ENCODE results near the gene C22orf39. TPM values are rescaled to one million over a fixed set of nuclear protein-coding genes. Genes with fewer than 3 reads are reported as not detected.

The C22orf39 gene
- total and polyA plus RNA-seq, 5 donors from 2014 or later: 37.2 to 73.0 (median 58.6) TPM

- Mint-ChIP-seq H3K36me3 (peaks cover 46% of the 10 kb centered on the region), H3K4me1 (peaks cover 5 to 28% (median 16%) of the 10 kb centered on the region in 4 donors), H3K27ac (no peak overlapping the region), H3K4me3 (peak overlapping the region in 1 of 4 donors; percentile 35), H3K27me3 (peaks cover 4% of the 10 kb centered on the region), H3K9me3 (no peaks in the 10 kb centered on the region)
- DNase-seq (no peak), ATAC-seq (ENCODE audit: low read depth in 2 of 2) (no peak)
- Histone ChIP-seq H3K4me1 (ENCODE audit: control insufficient read depth, insufficient read depth, low read length, poor library complexity, severe bottlenecking) (peaks cover 13% of the 10 kb centered on the region), H3K36me3 (ENCODE audit: control insufficient read depth, insufficient read depth, low read length) (peaks cover 88% of the 10 kb centered on the region), H3K9me3 (ENCODE audit: control insufficient read depth in 2 of 2, low read length in 2 of 2) (no peaks in the 10 kb centered on the region), H3K4me3 (ENCODE audit: low read depth, low read length) (no peak overlapping the region), H3K27ac (ENCODE audit: insufficient read depth, low read length, poor library complexity, severe bottlenecking) (no peak overlapping the region), H3K27me3 (ENCODE audit: control insufficient read depth, insufficient read depth, low read length) (no peaks in the 10 kb centered on the region)
These were observed 24.1 kb upstream of the C22orf39 start for GRCh38 chr22:19471572-19471971.

DNA sequence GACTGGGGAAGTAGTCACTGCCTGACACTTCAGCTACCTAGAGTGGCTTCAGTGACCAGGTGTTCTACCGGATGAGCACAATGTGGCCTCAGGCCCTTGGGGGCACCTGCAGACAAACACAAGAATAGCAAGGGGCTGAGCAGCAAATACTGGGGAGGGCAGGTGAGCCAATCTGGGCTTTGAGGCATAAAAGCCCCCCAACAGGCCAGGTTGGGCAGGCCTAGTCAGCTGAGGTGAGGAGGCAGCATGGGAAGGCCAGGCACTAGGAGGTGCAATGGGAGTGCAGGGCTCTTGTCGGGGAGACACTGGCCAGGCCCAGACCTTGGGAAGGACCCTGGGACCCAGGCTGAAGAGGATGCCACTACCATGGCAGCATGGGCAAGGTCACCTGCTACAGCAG, 22.5 kb upstream of the C22orf39 start:
- Mint-ChIP-seq H3K27ac (peak overlapping the region in 1 of 3 donors; percentile 73), H3K4me3 (no peak overlapping the region), H3K36me3 (peaks cover 48% of the 10 kb centered on the region), H3K27me3 (peaks cover 4% of the 10 kb centered on the region), H3K4me1 (peaks cover 0 to 13% (median 10%) of the 10 kb centered on the region in 4 donors), H3K9me3 (no peaks in the 10 kb centered on the region)
- Histone ChIP-seq H3K27ac (ENCODE audit: insufficient read depth, low read length, poor library complexity, severe bottlenecking) (no peak overlapping the region), H3K27me3 (ENCODE audit: control insufficient read depth, insufficient read depth, low read length) (no peaks in the 10 kb centered on the region), H3K4me3 (ENCODE audit: low read depth, low read length) (no peak overlapping the region), H3K4me1 (ENCODE audit: control insufficient read depth, insufficient read depth, low read length, poor library complexity, severe bottlenecking) (no peaks in the 10 kb centered on the region), H3K36me3 (ENCODE audit: control insufficient read depth, insufficient read depth, low read length) (peaks cover 96% of the 10 kb centered on the region), H3K9me3 (ENCODE audit: control insufficient read depth in 2 of 2, low read length in 2 of 2) (no peaks in the 10 kb centered on the region)
- DNase-seq (no peak), ATAC-seq (ENCODE audit: low read depth in 2 of 2) (no peak)

DNA sequence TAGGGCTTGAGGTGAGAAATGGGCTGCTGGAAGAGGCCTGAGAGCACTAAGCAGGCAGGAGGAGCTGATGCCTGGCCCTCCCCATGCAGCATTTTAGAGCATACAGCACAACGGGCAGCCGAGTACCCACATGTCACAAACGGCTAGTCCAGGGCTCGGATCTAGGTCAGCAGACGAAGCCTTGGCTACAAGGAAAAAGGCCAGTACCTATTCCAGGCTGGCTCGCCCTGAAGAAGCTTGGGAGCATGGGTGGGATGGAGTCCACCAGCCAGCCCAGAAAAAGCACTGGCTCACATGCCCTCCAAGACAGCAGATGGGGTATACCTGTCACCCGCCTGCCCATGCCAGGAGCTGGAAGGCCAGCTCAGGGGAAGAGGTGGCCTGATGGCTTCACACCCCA, 21.9 kb upstream of the C22orf39 start:
- Mint-ChIP-seq H3K27me3 (peaks cover 4% of the 10 kb centered on the region), H3K9me3 (no peaks in the 10 kb centered on the region), H3K4me3 (no peak overlapping the region), H3K27ac (no peak overlapping the region), H3K4me1 (peaks cover 0 to 16% (median 11%) of the 10 kb centered on the region in 4 donors), H3K36me3 (peaks cover 51% of the 10 kb centered on the region)
- Histone ChIP-seq H3K4me1 (ENCODE audit: control insufficient read depth, insufficient read depth, low read length, poor library complexity, severe bottlenecking) (no peaks in the 10 kb centered on the region), H3K4me3 (ENCODE audit: low read depth, low read length) (no peak overlapping the region), H3K27ac (ENCODE audit: insufficient read depth, low read length, poor library complexity, severe bottlenecking) (no peak overlapping the region), H3K27me3 (ENCODE audit: control insufficient read depth, insufficient read depth, low read length) (no peaks in the 10 kb centered on the region), H3K36me3 (ENCODE audit: control insufficient read depth, insufficient read depth, low read length) (peaks cover 96% of the 10 kb centered on the region), H3K9me3 (ENCODE audit: control insufficient read depth in 2 of 2, low read length in 2 of 2) (no peaks in the 10 kb centered on the region)
- no peak for DNase-seq
- ATAC-seq (ENCODE audit: low read depth in 2 of 2): no peak

DNA sequence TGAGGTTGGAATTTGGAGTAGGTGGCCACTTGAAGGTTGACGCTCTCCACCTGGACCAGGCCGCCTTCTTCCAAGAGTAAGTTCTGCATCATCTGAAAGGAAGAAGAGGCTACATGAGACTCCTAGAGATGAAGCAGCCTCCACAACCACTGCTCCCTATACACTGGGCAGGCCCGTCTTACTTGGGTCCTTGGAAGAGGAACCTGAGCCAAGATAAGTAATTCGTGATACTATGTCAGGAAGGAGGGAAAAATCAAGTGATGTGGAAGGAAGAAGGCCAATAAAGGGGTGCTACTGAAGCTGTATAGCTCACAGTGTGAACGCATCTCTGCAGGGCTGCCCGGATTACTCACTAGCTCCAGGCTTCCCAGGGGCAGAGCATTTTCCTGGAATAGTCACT, 20.4 kb upstream of the C22orf39 start:
- ATAC-seq (ENCODE audit: low read depth in 2 of 2): no peak
- peaks cover 4% of the 10 kb centered on the region for H3K27me3 Mint-ChIP-seq
- no peak overlapping the region for H3K27ac Mint-ChIP-seq
- H3K4me3 Mint-ChIP-seq: no peak overlapping the region
- Histone ChIP-seq H3K27me3 (ENCODE audit: control insufficient read depth, insufficient read depth, low read length) (no peaks in the 10 kb centered on the region), H3K4me3 (ENCODE audit: low read depth, low read length) (no peak overlapping the region), H3K27ac (ENCODE audit: insufficient read depth, low read length, poor library complexity, severe bottlenecking) (no peak overlapping the region), H3K36me3 (ENCODE audit: control insufficient read depth, insufficient read depth, low read length) (peaks cover 93% of the 10 kb centered on the region), H3K4me1 (ENCODE audit: control insufficient read depth, insufficient read depth, low read length, poor library complexity, severe bottlenecking) (no peaks in the 10 kb centered on the region), H3K9me3 (ENCODE audit: control insufficient read depth in 2 of 2, low read length in 2 of 2) (no peaks in the 10 kb centered on the region)
- DNase-seq: no peak
- peaks cover 52% of the 10 kb centered on the region for H3K36me3 Mint-ChIP-seq
- H3K9me3 Mint-ChIP-seq: no peaks in the 10 kb centered on the region
- H3K4me1 Mint-ChIP-seq: peaks cover 3 to 16% (median 9%) of the 10 kb centered on the region in 4 donors

DNA sequence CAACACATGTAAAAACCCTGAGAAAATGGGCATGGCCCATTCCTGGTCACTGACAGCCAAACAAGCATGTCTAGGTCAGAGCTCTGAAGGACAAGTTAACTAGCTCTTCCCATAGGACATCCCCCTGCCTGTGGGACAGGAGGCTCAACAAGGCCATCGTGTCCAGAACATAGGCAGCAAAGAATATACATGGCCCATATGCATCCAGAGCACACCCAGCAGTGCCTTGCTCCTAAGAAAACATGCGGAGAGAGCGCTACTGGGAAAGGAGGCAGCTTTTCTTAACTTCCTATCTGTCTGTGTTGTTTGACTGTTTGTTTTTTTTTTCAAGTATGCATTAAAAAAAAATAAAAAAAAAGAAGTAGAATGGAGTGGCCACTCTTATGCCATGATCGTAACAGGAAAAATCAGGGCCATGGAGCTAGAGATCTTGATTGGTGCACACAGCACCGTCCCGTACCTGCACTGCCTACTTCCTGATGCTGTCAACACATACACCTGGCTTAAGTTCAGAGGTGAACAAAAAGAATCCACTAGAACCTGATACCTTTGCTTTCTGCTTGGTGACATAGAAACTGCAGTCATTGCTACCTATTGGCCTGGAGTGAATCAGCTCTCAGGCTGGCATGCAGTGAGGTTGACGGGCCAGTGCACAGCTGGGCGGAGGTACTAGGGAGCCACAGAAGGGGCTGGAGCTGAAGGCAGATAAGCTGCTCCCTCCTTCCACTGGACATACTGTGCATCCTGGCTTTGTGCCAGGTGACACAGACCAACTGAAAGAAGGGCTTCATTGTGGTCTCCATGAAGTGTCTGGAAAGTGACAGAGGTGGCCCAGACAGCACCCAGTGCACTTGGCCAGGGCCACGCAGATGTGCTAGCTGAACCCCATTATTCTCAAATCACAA, 19.6 kb upstream of the C22orf39 start:
- Histone ChIP-seq H3K27ac (ENCODE audit: insufficient read depth, low read length, poor library complexity, severe bottlenecking) (no peak overlapping the region), H3K4me1 (ENCODE audit: control insufficient read depth, insufficient read depth, low read length, poor library complexity, severe bottlenecking) (no peaks in the 10 kb centered on the region), H3K27me3 (ENCODE audit: control insufficient read depth, insufficient read depth, low read length) (no peaks in the 10 kb centered on the region), H3K9me3 (ENCODE audit: control insufficient read depth in 2 of 2, low read length in 2 of 2) (no peaks in the 10 kb centered on the region), H3K36me3 (ENCODE audit: control insufficient read depth, insufficient read depth, low read length) (peaks cover 88% of the 10 kb centered on the region), H3K4me3 (ENCODE audit: low read depth, low read length) (no peak overlapping the region)
- H3K4me1 Mint-ChIP-seq: peaks cover 3 to 16% (median 8%) of the 10 kb centered on the region in 4 donors
- no peaks in the 10 kb centered on the region for H3K9me3 Mint-ChIP-seq
- no peak overlapping the region for H3K4me3 Mint-ChIP-seq
- no peak for DNase-seq
- no peak for ATAC-seq (ENCODE audit: low read depth in 2 of 2)
- H3K27me3 Mint-ChIP-seq: peaks cover 4% of the 10 kb centered on the region
- H3K27ac Mint-ChIP-seq: no peak overlapping the region
- peaks cover 55% of the 10 kb centered on the region for H3K36me3 Mint-ChIP-seq

- DNase-seq (no peak), ATAC-seq (ENCODE audit: low read depth in 2 of 2) (no peak)
- Mint-ChIP-seq H3K27ac (no peak overlapping the region), H3K9me3 (no peaks in the 10 kb centered on the region), H3K4me1 (peaks cover 7 to 9% (median 8%) of the 10 kb centered on the region in 4 donors), H3K36me3 (peaks cover 53% of the 10 kb centered on the region), H3K27me3 (peaks cover 4% of the 10 kb centered on the region), H3K4me3 (no peak overlapping the region)
- Histone ChIP-seq H3K36me3 (ENCODE audit: control insufficient read depth, insufficient read depth, low read length) (peaks cover 83% of the 10 kb centered on the region), H3K4me3 (ENCODE audit: low read depth, low read length) (no peak overlapping the region), H3K9me3 (ENCODE audit: control insufficient read depth in 2 of 2, low read length in 2 of 2) (no peaks in the 10 kb centered on the region), H3K4me1 (ENCODE audit: control insufficient read depth, insufficient read depth, low read length, poor library complexity, severe bottlenecking) (no peaks in the 10 kb centered on the region), H3K27me3 (ENCODE audit: control insufficient read depth, insufficient read depth, low read length) (no peaks in the 10 kb centered on the region), H3K27ac (ENCODE audit: insufficient read depth, low read length, poor library complexity, severe bottlenecking) (no peak overlapping the region)
These were observed 18.7 kb upstream of the C22orf39 start for GRCh38 chr22:19466126-19466716.

- Mint-ChIP-seq H3K27me3 (peaks cover 4% of the 10 kb centered on the region), H3K36me3 (peaks cover 50% of the 10 kb centered on the region), H3K4me1 (peaks cover 6 to 11% (median 10%) of the 10 kb centered on the region in 4 donors), H3K4me3 (no peak overlapping the region), H3K9me3 (no peaks in the 10 kb centered on the region), H3K27ac (no peak overlapping the region)
- H3K27ac ChIP-seq (ENCODE audit: insufficient read depth, low read length, poor library complexity, severe bottlenecking): no peak overlapping the region
- no peak for ATAC-seq (ENCODE audit: low read depth in 2 of 2)
- no peak overlapping the region for H3K4me3 ChIP-seq (ENCODE audit: low read depth, low read length)
- no peaks in the 10 kb centered on the region for H3K4me1 ChIP-seq (ENCODE audit: control insufficient read depth, insufficient read depth, low read length, poor library complexity, severe bottlenecking)
- no peaks in the 10 kb centered on the region for H3K9me3 ChIP-seq (ENCODE audit: control insufficient read depth in 2 of 2, low read length in 2 of 2)
- H3K36me3 ChIP-seq (ENCODE audit: control insufficient read depth, insufficient read depth, low read length): peaks cover 82% of the 10 kb centered on the region
- H3K27me3 ChIP-seq (ENCODE audit: control insufficient read depth, insufficient read depth, low read length): no peaks in the 10 kb centered on the region
- DNase-seq: no peak
These were observed 17.5 kb upstream of the C22orf39 start for GRCh38 chr22:19464975-19465374.
